SK-N-SH treated with all-trans-retinoic acid at 6 μM for 48 hours (cell line): Measurements from ENCODE around the gene MBNL2.

Source experiments
- ATAC-seq: fragments of 200-7000 bp; cut with Tn5 transposase; 3 replicates; pipeline ENCODE4 v1.9.1; 2020; ENCODE audit warnings: mild to moderate bottlenecking, moderate library complexity
- ARNTL ChIP-seq: fragments of 450-650 bp; formaldehyde crosslinking; IDR thresholded peaks from 2 replicates; pipeline ENCODE4 v1.5.0; 2020; ENCODE audit warnings: low read depth, mild to moderate bottlenecking, moderate library complexity, borderline replicate concordance
- BACH2 ChIP-seq: fragments of 250-450 bp; sonication (Bioruptor Pico); IDR thresholded peaks from 2 replicates; pipeline ENCODE4 v1.9.0; 2021; ENCODE audit warnings: mild to moderate bottlenecking, borderline replicate concordance
- CSDC2 ChIP-seq: fragments of 250-450 bp; sonication (Bioruptor Pico); IDR thresholded peaks from 2 replicates; pipeline ENCODE4 v1.5.0; 2020; ENCODE audit warnings: mild to moderate bottlenecking, moderate library complexity
- ESRRG ChIP-seq: fragments of 250-450 bp; sonication (Bioruptor Pico); IDR thresholded peaks from 2 replicates; pipeline ENCODE4 v1.6.1; 2021; ENCODE audit warnings: mild to moderate bottlenecking
- GLIS3 ChIP-seq: fragments of 250-450 bp; sonication (Bioruptor Pico); IDR thresholded peaks from 2 replicates; pipeline ENCODE4 v1.5.0; 2020; ENCODE audit warnings: mild to moderate bottlenecking, moderate library complexity
- ISL1 ChIP-seq: fragments of 250-450 bp; sonication (Bioruptor Pico); IDR thresholded peaks from 2 replicates; pipeline ENCODE4 v2.1.2; 2022; ENCODE audit warnings: mild to moderate bottlenecking, moderate library complexity
- OSR1 ChIP-seq: fragments of 250-450 bp; sonication (Bioruptor Pico); IDR thresholded peaks from 2 replicates; pipeline ENCODE4 v1.8.0; 2022; ENCODE audit warnings: moderate library complexity, mild to moderate bottlenecking, inconsistent platforms
- PPARA ChIP-seq: fragments of 250-450 bp; sonication (Bioruptor Pico); IDR thresholded peaks from 2 replicates; pipeline ENCODE4 v1.5.0; 2020; ENCODE audit warnings: mild to moderate bottlenecking, borderline replicate concordance
- RARB ChIP-seq: fragments of 250-450 bp; sonication (Bioruptor Pico); IDR thresholded peaks from 2 replicates; pipeline ENCODE4 v1.8.0; 2021; ENCODE audit warnings: mild to moderate bottlenecking, moderate library complexity
- SNAI2 ChIP-seq: fragments of 250-450 bp; sonication (Bioruptor Pico); IDR thresholded peaks from 2 replicates; pipeline ENCODE4 v1.5.0; 2020; ENCODE audit warnings: mild to moderate bottlenecking, moderate library complexity
- TCF4 ChIP-seq: fragments of 250-450 bp; sonication (Bioruptor Pico); IDR thresholded peaks from 2 replicates; pipeline ENCODE4 v1.8.0; 2021; ENCODE audit warnings: mild to moderate bottlenecking, moderate library complexity, borderline replicate concordance
- TOX ChIP-seq: fragments of 250-450 bp; sonication (Bioruptor Pico); IDR thresholded peaks from 2 replicates; pipeline ENCODE4 v1.8.0; 2021; ENCODE audit warnings: mild to moderate bottlenecking, moderate library complexity, borderline replicate concordance
- ZC3H10 ChIP-seq: fragments of 250-450 bp; sonication (Bioruptor Pico); IDR thresholded peaks from 2 replicates; pipeline ENCODE4 v1.5.1; 2021; ENCODE audit warnings: mild to moderate bottlenecking, moderate library complexity
- ZFP3 ChIP-seq: fragments of 250-450 bp; sonication (Bioruptor Pico); IDR thresholded peaks from 2 replicates; pipeline ENCODE4 v1.5.0; 2020; ENCODE audit warnings: mild to moderate bottlenecking, moderate library complexity
- ZFP30 ChIP-seq: fragments of 450-650 bp; formaldehyde crosslinking; IDR thresholded peaks from 2 replicates; pipeline ENCODE4 v1.5.0; 2022; ENCODE audit warnings: mild to moderate bottlenecking, moderate library complexity
- ZNF565 ChIP-seq: fragments of 450-650 bp; formaldehyde crosslinking; conservative IDR thresholded peaks from 2 replicates; pipeline ENCODE4 v1.5.0; 2020; ENCODE audit warnings: low read depth, mild to moderate bottlenecking, moderate library complexity
- ZNF70 ChIP-seq: fragments of 450-650 bp; formaldehyde crosslinking; IDR thresholded peaks from 2 replicates; pipeline ENCODE4 v1.5.0; 2020; ENCODE audit warnings: mild to moderate bottlenecking, moderate library complexity
- ZNF8 ChIP-seq: fragments of 450-650 bp; formaldehyde crosslinking; IDR thresholded peaks from 2 replicates; pipeline ENCODE4 v1.5.0; 2020; ENCODE audit warnings: mild to moderate bottlenecking, moderate library complexity
- TF ChIP-seq, protein P1 (sequence below): fragments of 250-450 bp; sonication (Bioruptor Pico); IDR thresholded peaks from 2 replicates; pipeline ENCODE4 v1.5.1; 2021; ENCODE audit warnings: mild to moderate bottlenecking, moderate library complexity
- TF ChIP-seq, protein P2 (sequence below): fragments of 250-450 bp; sonication (Bioruptor Pico); IDR thresholded peaks from 2 replicates; pipeline ENCODE4 v1.8.0; 2021; ENCODE audit warnings: low read depth, mild to moderate bottlenecking, moderate library complexity, borderline replicate concordance
- TF ChIP-seq, protein P3 (sequence below): fragments of 250-450 bp; sonication (Bioruptor Pico); IDR thresholded peaks from 2 replicates; pipeline ENCODE4 v1.5.1; 2020; ENCODE audit warnings: low read depth, mild to moderate bottlenecking, moderate library complexity
- TF ChIP-seq, protein P4 (sequence below): fragments of 250-450 bp; sonication (Bioruptor Pico); IDR thresholded peaks from 2 replicates; pipeline ENCODE4 v1.8.0; 2020; ENCODE audit warnings: mild to moderate bottlenecking, moderate library complexity, borderline replicate concordance
- TF ChIP-seq, protein P5 (sequence below): fragments of 250-450 bp; sonication (Bioruptor Pico); IDR thresholded peaks from 2 replicates; pipeline ENCODE4 v1.5.0; 2020; ENCODE audit warnings: mild to moderate bottlenecking, moderate library complexity

Gene MBNL2

DNA sequence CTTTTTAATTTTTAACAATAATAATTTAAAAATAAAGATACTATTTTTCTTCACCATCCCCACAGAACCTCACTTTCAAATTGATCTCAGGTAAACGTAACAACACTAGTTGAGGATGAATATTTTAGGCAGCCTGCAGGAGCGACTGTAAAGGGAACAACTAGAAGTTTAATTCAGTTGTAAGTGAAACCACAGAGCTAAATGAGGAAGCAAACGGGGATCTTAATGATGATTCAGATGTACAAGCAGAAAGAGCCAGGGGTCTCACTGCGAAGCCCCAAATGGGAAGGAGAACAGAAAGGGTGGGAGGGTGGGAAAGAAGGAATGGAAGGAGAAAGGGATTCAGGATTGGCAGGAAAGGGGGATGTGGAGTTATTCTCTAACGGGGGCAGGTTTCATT is 157.3 kb downstream of the MBNL2 start:
- no peak for TF ChIP-seq ISL1 (CRISPR knock-in tag)
- TF ChIP-seq, protein P1, sequence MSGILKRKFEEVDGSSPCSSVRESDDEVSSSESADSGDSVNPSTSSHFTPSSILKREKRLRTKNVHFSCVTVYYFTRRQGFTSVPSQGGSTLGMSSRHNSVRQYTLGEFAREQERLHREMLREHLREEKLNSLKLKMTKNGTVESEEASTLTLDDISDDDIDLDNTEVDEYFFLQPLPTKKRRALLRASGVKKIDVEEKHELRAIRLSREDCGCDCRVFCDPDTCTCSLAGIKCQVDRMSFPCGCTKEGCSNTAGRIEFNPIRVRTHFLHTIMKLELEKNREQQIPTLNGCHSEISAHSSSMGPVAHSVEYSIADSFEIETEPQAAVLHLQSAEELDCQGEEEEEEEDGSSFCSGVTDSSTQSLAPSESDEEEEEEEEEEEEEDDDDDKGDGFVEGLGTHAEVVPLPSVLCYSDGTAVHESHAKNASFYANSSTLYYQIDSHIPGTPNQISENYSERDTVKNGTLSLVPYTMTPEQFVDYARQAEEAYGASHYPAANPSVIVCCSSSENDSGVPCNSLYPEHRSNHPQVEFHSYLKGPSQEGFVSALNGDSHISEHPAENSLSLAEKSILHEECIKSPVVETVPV (CRISPR knock-in tag) = no peak
- no peak for TF ChIP-seq ZC3H10 (CRISPR knock-in tag)
- TF ChIP-seq TOX (CRISPR knock-in tag) = no peak
- TF ChIP-seq ZNF565 (CRISPR knock-in tag) = no peak
- no peak for TF ChIP-seq TCF4
- TF ChIP-seq CSDC2 (CRISPR knock-in tag) = no peak

DNA sequence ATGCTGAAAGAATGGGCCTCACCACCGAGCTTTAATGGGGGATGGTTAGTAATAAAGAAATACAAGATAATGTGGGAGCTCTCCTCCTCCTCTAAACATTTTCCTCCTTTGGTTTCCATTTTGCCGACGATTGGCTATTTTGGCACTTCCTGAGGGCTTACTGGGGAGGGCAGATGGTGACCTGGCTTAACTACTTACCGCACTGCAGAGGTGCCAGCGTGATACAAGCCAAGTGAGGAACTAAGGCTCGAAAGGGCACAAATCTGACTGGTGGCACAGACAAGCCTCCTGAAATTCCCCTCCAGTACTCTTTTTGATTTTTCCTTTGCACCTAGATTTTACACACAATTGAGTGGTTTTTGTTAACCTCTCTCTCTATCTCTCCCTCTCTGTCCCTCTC is 158.6 kb downstream of the MBNL2 start:
- TF ChIP-seq ESRRG = no peak
- TF ChIP-seq, protein P2, sequence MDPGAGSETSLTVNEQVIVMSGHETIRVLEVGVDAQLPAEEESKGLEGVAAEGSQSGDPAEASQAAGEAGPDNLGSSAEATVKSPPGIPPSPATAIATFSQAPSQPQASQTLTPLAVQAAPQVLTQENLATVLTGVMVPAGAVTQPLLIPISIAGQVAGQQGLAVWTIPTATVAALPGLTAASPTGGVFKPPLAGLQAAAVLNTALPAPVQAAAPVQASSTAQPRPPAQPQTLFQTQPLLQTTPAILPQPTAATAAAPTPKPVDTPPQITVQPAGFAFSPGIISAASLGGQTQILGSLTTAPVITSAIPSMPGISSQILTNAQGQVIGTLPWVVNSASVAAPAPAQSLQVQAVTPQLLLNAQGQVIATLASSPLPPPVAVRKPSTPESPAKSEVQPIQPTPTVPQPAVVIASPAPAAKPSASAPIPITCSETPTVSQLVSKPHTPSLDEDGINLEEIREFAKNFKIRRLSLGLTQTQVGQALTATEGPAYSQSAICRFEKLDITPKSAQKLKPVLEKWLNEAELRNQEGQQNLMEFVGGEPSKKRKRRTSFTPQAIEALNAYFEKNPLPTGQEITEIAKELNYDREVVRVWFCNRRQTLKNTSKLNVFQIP (CRISPR knock-in tag) = no peak
- no peak for TF ChIP-seq SNAI2
- TF ChIP-seq ZNF8 = no peak
- TF ChIP-seq BACH2 (CRISPR knock-in tag) = no peak
- TF ChIP-seq, protein P3, sequence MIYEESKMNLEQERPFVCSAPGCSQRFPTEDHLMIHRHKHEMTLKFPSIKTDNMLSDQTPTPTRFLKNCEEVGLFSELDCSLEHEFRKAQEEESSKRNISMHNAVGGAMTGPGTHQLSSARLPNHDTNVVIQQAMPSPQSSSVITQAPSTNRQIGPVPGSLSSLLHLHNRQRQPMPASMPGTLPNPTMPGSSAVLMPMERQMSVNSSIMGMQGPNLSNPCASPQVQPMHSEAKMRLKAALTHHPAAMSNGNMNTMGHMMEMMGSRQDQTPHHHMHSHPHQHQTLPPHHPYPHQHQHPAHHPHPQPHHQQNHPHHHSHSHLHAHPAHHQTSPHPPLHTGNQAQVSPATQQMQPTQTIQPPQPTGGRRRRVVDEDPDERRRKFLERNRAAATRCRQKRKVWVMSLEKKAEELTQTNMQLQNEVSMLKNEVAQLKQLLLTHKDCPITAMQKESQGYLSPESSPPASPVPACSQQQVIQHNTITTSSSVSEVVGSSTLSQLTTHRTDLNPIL (CRISPR knock-in tag) = no peak
- TF ChIP-seq ZFP30 (CRISPR knock-in tag) = no peak
- TF ChIP-seq ZNF70 (CRISPR knock-in tag) = no peak
- no peak for TF ChIP-seq CSDC2 (CRISPR knock-in tag)
- TF ChIP-seq ZC3H10 (CRISPR knock-in tag) = no peak
- no peak for TF ChIP-seq ISL1 (CRISPR knock-in tag)
- TF ChIP-seq ARNTL (CRISPR knock-in tag) = no peak
- TF ChIP-seq PPARA (CRISPR knock-in tag) = no peak
- TF ChIP-seq OSR1 (CRISPR knock-in tag) = no peak
- TF ChIP-seq ZFP3 (CRISPR knock-in tag) = no peak
- TF ChIP-seq, all 23 proteins: peak for 0
- no peak; the same call in 2 of the 3 replicates for ATAC-seq

More for the DNA sequence above, 157.3 kb downstream of the MBNL2 start:
- ATAC-seq = no peak

DNA sequence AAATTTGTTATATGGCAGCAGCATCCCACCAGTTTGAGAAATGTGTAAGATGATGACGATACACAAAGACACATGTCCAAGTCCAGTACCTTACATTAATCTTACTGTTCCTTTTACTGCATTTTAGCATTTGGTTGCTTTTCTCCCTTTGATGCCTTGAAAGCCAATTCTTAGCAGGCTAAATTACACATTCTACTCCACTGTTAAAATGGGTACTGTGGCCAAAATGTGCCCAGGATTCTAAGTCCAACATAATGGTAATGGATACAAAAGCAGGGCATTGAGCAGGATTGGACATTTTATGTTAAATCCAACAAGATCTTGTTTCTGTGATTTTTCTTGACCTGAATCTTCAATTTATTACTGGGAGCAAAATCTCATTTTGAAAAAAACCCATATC is 159.1 kb downstream of the MBNL2 start:
- TF ChIP-seq ESRRG (no peak), RARB (CRISPR knock-in tag) (no peak), OSR1 (CRISPR knock-in tag) (no peak), ISL1 (CRISPR knock-in tag) (no peak)
- TF ChIP-seq, protein P3 (CRISPR knock-in tag) = no peak
- TF ChIP-seq, protein P4, sequence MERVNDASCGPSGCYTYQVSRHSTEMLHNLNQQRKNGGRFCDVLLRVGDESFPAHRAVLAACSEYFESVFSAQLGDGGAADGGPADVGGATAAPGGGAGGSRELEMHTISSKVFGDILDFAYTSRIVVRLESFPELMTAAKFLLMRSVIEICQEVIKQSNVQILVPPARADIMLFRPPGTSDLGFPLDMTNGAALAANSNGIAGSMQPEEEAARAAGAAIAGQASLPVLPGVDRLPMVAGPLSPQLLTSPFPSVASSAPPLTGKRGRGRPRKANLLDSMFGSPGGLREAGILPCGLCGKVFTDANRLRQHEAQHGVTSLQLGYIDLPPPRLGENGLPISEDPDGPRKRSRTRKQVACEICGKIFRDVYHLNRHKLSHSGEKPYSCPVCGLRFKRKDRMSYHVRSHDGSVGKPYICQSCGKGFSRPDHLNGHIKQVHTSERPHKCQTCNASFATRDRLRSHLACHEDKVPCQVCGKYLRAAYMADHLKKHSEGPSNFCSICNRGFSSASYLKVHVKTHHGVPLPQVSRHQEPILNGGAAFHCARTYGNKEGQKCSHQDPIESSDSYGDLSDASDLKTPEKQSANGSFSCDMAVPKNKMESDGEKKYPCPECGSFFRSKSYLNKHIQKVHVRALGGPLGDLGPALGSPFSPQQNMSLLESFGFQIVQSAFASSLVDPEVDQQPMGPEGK (CRISPR knock-in tag) = no peak
- ATAC-seq = no peak

DNA sequence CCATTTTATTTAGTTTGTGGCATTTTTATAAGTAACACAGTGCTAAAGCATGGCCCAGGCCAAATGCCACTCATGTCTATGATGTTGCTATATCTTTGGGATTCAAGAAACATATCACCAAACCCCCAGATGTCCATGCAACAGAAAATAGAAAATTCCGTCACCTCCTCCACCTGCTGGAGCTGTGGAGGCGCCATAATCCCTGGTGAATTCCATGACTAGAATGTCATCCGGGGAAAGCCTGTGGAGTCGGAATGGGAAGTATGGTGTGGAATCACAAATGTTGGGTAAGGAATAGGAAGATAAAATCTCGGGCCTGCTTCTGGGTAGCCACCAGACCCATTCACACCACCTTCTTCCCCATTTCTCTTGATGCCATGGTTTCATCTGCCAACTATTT is 160.1 kb downstream of the MBNL2 start:
- ATAC-seq = no peak
- no peak for TF ChIP-seq PPARA (CRISPR knock-in tag)
- TF ChIP-seq GLIS3 (CRISPR knock-in tag) = no peak
- no peak for TF ChIP-seq RARB (CRISPR knock-in tag)
- no peak for TF ChIP-seq ZNF8
- TF ChIP-seq ZFP30 (CRISPR knock-in tag) = no peak
- TF ChIP-seq, protein P5, sequence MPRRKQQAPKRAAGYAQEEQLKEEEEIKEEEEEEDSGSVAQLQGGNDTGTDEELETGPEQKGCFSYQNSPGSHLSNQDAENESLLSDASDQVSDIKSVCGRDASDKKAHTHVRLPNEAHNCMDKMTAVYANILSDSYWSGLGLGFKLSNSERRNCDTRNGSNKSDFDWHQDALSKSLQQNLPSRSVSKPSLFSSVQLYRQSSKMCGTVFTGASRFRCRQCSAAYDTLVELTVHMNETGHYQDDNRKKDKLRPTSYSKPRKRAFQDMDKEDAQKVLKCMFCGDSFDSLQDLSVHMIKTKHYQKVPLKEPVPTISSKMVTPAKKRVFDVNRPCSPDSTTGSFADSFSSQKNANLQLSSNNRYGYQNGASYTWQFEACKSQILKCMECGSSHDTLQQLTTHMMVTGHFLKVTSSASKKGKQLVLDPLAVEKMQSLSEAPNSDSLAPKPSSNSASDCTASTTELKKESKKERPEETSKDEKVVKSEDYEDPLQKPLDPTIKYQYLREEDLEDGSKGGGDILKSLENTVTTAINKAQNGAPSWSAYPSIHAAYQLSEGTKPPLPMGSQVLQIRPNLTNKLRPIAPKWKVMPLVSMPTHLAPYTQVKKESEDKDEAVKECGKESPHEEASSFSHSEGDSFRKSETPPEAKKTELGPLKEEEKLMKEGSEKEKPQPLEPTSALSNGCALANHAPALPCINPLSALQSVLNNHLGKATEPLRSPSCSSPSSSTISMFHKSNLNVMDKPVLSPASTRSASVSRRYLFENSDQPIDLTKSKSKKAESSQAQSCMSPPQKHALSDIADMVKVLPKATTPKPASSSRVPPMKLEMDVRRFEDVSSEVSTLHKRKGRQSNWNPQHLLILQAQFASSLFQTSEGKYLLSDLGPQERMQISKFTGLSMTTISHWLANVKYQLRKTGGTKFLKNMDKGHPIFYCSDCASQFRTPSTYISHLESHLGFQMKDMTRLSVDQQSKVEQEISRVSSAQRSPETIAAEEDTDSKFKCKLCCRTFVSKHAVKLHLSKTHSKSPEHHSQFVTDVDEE = no peak
- TF ChIP-seq, protein P4 (CRISPR knock-in tag) = no peak
- TF ChIP-seq OSR1 (CRISPR knock-in tag) = no peak
- no peak for TF ChIP-seq ISL1 (CRISPR knock-in tag)
- no peak for TF ChIP-seq BACH2 (CRISPR knock-in tag)
- TF ChIP-seq TOX (CRISPR knock-in tag) = no peak
- TF ChIP-seq ARNTL (CRISPR knock-in tag) = no peak
- TF ChIP-seq ZNF70 (CRISPR knock-in tag) = no peak
- TF ChIP-seq CSDC2 (CRISPR knock-in tag) = no peak
